GM21576 (cell line): ENCODE data around the gene TEX2.
"Not testable (repeated sequence)": the region's sequence is repeated elsewhere in the genome, so short reads cannot be mapped to it uniquely, and the experiment has no call there.

Experiments used
- ATAC-seq: cut with Tn5 transposase; IDR thresholded peaks from one replicate; pipeline ENCODE4 v1.9.1; 2021; ENCODE audit warnings: mild to moderate bottlenecking, moderate library complexity; ENCODE audit not compliant: unreplicated experiment

TEX2 gene

DNA sequence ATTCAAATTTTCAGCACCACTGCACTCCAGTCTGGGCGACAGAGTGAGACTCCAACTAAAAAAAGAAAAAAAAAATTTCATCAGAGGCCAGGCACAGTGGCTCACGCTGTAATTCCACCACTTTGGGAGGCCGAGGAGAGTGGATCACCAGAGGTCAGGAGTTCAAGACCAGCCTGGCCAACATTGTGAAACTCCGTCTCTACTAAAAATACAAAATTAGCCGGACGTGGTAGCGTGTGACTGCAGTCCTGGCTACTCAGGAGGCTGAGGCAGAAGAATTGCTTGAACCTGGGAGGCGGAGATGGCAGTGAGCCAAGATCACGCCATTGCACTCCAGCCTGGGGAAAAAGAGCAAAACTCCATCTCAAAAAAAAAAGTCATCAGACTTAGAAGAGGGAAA, 77.5 kb downstream of the TEX2 start:
- not testable (repeated sequence) for ATAC-seq

DNA sequence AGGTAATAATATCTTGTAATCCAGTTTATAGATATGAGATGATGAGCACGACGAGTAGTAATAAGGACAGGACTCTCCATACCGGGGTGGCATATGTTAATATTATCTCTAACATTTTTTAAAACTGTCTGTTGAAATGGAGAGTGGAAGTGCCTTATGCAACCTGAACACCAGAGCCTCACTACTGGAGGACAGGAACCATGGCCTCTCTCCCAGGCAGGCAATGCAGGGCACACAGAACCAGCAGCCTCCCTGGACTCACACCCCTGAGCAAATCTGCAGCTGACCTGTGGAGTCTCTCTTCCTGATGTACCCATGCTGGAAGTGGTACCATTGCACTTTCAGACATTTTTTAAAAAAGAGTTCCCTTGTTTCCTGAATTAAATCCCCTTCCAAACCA, 78.0 kb downstream of the TEX2 start:
- ATAC-seq = no peak

DNA sequence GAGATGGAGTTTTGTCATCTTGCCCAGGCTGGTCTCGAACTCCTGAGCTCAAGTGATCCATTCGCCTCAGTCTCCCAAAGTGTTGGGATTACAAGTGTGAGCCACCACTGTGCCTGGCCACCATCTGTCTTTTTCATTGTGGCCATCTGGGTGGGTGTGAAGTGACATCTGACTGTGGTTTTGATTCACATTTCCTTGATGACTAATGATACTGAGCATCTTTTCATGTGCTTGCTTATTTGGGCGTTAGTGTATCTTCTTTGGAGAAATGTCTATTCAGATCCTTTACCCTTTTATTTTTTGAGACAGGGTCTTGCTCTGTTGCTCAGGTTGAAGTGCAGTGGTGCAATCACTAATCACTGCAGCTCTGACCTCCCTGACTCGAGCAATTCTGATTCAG, 79.2 kb downstream of the TEX2 start:
- no peak for ATAC-seq

DNA sequence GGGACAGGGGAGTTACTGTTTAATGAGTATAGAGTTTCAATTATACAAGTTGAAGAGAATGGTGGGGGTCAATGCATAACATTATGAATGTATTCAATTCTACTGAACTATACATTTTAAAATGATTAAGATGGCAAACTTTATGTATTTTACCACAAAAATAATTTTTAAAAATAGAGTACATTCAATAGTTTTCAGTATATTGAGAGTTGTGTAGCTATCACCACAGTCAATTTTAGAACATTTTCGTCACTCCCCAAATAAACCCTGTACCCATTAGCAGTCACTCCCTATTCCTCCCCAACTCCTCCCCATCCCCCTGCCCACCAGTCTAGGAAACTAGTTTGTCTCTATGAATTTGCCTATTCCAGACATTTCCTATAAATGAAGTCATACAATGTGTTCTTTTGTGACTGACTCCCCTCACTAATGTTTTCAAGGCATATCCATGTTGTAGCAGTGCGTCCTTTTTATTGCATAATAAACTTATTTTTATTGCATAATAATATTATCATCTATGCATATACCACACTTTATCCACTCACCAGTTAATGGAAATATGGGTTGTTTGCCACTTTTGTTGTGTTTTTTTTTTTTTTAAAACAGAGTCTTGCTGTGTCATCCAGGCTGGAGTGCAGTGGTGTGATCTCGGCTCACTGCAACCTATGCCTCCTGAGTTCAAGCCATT, 80.6 kb downstream of the TEX2 start:
- ATAC-seq = no peak

DNA sequence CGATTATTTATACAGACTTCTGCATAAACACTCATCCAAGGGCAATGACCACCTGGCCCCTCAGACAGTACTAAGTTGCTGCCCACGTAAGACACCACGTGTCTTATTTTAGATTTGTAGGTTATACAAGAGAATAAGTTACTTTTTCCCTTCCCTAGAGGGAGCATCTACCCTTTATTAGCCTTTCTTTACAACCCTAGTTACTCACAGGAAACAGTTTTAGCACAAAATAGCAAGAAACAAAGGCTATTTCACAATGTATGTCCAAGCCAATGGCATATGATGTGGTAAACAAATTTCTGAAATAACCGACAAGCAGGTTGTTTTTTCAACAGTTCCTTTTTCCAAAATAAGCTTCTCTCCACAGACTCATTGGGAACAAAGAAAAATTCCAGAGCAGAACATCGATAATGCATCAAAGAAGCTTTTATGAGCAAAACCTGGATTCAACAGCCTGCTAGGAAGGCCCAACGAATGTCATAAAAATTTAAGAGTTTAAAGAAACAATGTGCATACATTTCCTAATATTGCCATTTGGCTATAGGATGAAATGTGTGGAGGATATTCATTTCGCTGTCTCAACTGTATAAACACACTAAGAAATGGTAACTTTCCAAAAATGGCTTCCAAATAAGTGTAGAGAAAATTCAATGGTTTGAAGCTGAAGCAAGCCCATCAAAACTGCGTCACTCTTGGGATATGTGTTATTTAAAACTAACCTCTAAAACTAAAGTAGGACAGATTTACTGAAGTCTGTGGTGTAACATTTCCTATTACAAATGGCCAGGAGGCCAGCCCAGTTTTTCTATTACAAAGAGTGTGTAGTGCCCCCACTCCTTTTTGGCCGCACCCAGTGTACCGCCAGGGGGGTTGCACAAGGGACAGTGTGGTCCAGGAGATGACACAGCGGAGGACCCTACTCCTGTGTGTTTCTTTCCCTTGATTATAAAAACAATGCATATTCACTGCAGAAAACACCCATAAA, 82.7 kb downstream of the TEX2 start:
- ATAC-seq = no peak

DNA sequence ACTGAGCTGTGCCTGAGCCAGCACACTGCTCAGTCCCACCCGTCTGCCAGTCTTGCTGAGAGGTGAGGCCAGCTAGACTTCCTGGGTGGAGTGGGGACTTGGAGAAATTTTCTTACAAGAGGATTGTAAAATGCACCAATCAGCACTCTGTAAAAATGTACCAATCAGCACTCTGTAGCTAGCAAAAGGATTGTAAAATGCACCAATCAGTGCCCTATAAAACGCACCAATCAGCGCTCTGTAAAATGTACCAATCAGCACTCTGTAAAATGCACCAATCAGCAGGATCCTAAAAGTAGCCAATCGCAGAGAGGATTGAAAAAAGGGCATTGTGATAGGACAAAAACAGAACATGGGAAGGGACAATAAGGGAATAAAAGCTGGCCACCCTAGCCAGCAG, 84.0 kb downstream of the TEX2 start:
- not testable (repeated sequence) for ATAC-seq

DNA sequence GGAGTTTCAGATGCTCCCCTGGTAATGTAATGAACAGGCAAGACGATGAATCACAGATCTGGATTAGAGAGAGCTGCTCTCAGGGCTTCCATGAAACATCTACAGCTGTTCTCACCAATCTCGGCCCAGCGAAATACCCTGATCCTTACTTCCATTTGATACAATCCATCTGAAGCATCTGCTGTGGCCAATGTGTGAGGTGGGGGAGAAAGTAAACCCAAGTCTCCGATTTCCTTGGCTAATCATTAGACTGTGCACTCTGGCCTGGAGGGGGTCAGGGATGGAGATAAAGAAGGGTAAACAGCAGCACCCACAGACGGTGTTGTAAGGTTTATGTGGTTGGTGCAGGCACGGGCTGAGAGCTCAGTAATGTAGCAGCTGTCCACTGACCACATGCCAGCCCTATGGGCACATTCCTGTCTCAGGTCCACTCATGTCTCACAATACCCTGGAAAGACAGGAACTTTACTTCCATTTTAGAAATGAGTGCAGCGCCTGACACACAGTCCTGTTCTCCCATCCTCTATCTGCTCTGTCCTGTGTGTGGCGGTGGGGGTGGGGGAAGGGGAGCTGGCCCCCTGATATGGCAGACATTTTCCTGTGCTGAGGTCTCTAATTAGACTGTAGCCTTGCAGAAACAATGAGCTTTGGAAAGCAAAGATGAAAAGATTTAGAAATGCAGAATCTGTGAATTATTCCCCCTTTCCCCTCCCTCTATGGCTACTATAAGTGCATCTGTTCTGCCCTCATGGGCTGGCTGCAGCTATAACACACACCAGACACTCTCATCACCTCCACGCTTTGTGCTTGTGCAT, 84.8 kb downstream of the TEX2 start:
- no peak for ATAC-seq

DNA sequence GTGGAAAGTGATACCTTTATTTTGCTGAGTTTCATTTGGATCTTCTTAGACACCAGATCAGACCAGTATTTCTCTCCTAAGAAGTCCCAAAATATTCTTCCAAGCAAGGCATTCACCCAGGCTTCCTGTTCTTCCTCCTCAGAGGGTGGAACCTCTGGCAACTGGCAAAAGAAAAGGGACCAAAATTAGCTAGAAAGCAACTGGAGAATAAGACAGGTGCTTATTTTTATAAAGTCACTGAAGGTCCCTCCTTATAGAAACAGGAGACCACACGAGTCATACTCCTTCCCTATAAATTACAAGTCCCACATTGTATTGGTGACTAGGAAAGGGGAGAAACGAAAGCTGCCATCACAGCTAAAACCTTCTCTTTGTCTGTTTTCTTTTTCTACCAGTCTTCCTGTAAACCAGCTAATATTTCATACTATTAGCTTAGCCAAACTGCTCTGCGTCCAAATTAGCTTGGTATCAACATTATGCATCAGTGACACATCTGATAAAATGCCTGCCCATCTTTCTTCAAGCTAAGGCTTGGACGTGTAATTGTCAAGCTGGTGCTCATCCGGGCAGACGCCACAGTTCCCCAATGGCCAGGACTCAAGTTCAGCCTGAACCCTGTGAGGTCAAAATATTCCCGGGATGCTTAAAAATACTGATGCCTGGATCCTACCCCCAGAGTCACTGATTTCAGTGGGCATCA, 85.6 kb downstream of the TEX2 start:
- no peak for ATAC-seq

DNA sequence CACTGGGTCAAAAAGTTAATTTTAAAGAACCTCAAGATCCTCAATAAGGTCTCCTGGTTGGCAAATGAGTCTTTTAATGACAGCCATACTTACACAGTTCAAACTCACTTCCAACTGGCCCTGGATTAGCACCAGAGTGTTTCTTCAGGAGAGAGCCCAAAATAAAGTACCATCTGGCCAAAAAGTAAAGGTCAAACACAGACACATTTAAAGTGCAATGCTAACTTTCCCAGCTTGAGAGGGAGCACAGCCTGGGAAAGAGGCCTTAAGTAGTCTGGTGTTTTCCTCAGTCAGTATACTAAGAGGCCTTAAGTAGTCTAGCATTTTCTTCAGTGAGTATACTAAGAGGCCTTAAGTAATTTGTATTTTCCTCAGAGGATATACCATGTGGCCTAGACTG, 86.5 kb downstream of the TEX2 start:
- no peak for ATAC-seq

DNA sequence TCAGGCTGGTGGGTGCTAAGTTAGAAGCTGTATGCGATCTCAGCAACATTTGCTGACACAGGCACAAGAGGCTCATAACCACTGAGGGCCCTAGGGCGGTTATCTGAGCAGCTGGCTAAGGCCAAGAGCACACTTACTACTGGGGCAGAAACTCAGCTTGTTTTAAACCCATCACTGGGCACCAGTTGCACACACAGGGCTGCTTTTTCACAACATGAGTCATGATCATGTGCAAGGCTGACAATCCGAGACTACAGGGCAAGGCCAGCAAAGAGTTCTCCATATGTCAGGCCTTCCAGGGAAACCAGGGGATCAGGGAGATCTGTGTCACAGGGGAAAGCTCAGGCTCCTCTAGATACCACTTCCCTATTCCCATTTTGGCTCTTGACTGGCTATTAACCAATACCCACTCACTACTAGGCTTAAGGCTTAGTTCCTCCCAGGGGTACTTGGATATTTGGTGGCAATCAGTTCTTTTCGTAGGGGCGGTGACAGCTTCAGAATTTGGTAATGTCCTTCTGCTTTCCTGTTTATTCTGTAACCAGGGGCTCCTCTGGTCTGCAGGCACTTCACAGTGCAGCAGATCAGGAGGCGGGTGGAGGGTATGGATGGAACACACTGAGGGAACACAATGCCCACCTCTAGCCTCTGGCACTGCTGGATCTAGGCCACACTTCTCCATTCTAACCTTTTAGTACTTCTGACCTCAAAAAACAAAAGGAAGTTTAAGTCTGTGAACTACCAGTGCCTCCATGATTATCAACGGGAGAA, 88.2 kb downstream of the TEX2 start:
- ATAC-seq = no peak

DNA sequence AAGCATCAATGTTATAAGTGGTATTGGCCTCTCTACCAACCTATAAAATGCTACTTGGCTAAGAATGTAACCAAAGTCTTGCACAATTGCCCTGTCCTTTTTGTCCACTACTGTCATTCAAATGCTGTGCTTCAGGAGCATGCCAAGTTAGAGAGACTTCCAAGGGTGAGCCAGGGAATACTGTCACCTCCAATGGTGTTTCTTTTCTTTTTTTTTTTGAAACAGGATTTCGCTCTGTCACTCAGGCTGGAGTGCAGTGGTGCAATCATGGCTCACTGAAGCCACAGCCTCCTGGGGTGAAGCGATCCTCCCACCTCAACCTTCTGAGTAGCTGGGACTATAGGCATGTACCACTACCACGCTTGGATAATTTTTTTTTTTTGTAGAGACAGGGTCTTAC, 89.4 kb downstream of the TEX2 start:
- ATAC-seq = no peak

DNA sequence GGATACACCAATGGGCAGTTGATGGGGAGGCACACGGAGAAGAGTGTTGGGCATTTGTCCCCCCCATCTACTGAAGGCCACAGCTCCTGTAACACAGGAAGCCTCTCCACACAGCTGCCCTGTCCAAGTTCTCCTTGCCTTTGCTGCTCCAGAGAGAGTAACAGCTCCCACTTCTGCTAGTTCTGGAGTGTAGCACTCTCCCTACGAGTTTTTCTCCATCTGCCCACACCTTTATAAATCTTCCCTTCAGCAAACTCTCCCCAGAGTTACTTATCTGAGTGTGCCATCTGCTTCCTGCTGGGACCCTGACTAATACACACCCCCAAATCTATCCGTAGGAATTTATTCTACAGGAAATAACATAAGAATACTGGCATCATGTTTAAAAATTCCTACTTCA, 90.5 kb downstream of the TEX2 start:
- ATAC-seq = no peak

DNA sequence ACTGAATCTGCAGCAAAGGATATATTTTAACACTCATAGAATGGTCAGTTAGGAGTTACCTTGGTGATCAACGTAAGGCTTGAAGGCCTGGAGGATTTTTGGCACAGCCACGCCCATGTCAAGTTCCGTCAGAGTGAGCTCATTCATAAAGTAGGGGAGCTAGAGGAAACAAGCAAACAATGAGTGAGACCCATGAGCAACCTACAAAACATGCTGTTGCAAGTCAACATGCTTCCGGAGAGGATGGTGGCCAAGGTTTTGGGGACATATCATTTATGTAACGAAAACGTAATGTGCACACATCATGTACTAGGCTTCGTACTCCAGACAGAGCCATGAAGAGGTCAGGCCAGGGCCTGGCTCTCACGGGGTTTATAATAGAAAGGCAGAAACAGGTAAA, 92.0 kb downstream of the TEX2 start:
- ATAC-seq = no peak

DNA sequence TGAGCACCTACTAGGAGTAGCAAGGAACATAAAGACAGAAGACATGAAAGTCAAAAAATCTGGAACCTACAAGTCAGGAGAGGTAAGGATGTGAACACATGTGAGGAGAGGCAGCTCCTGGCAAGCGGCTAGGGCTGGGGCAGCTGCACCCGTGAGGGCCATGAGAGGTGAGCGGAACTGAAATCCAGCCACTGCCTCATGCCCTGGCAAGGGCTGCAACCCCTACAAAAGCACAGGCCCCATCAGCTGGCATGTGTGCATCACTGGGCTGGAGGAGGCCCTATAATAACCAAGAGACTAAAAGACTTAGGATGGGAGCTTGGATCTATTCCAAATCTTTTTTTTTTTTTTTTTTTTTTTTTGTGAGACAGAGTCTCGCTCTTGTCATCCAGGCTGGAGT, 92.8 kb downstream of the TEX2 start:
- ATAC-seq = no peak

DNA sequence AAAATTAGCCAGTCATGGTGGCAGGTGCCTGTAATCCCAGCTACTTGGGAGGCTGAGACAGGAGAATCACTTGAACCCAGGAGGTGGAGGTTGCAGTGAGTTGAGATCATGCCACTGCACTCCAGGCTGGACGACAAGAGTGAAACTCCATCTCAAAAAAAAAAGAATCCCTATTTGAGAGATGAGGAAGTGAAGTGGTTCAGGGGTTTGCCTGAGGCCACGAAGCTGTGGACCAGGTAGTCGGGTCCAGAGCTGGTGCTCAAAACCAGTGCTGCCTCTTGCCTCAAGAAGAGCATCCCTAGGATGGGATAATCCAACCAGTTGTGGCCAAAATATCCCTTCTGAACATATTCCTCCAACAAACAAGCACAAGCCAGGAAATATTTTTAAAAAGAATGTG, 95.4 kb downstream of the TEX2 start:
- not testable (repeated sequence) for ATAC-seq

DNA sequence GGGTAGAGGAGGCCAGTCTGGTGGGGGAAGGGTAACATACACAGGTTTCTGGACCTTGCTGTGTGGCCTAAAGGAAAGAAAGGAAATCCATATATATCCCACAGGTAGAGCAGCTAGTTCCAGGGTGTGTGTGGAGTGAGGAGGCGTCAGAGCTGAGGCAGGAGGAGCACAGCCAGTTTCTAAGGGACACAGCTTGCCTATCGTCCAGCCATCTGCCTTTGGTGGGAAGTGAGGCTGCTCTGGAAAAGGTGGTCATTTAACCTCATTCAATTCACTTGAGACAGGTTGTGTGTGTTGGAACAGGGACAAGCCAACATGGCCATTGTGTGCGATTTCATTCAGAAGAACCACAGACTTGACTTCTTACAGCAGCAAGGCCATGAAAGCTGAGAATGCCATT, 96.2 kb downstream of the TEX2 start:
- no peak for ATAC-seq

DNA sequence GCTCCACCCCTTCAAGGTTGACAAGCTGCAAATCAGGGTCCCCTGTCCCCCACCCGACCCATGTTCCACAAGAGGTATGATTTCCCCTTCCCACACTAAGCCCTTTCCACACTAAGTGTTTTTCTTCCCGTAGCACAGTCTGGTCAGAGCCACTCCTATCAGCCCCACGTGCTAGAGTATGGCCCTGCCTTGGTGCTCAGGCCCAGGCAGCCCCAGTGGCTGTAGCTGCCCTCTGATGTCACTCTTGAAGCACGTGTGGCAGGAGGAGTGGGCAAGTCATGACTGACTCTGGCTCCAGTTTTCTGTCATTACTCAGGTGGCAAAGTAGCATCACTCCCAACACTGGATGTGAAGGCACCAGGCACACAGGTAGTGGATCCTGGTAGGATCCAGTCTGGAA, 97.7 kb downstream of the TEX2 start:
- ATAC-seq = no peak

DNA sequence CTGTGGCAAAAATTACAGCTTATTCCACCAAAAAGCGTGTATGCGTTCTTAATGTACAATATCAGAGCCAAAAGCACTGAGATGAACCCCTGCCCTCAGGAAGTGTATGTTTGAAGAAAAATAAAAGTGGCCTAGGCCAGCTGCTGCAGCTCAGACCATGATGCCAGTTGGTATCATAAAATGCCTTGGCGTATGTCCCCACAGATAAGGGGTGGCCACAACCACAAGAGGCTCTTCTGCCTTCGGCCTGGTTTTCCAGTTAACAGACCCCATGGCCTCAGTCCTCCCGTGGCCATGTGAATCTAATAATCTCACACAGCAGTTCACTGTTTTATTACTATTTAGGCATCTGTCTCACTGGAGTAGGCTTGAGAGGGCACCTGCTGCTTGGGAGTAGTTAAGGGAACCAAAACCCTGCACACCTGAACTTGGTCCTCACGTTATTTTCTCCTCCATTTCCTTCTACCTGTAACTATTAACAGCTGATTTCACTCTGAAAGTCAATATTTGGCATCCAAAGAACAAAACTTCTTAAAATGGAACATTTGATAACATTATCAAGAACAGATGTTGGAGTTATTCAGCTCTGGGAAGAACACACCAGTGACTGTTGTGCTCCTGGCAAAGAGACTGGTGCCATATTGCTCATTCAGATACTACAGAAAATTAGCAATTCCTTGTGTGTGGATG, 98.3 kb downstream of the TEX2 start:
- no peak for ATAC-seq

DNA sequence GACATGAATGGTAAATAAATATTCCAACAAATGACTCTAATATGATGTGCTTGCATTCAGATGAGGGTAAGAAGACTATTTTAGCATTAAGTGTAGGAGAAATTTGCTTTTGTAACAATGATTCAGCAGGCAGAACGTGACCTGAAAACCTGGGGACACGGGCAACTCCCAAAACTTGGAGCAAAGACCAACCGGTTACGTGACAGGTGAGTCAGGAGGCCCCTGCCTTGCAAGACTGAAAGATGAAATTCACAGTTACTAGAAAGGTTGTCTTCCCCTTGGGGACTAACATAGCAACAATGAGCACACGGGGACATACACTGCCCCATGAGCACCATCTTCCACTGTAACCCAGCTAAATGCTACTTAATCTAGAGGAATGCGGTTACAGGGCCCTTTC, 99.6 kb downstream of the TEX2 start:
- ATAC-seq = no peak
